Astrocyte (in vitro differentiated cells and primary cell): ENCODE measurements around the gene ATRN. TPM values are rescaled to one million over a fixed set of nuclear protein-coding genes. Genes with fewer than 3 reads are reported as not detected.

Experiments used
- DNase-seq: peaks from one replicate; pipeline ENCODE4 v3.0.0-alpha.2; 2010; ENCODE audit warnings: low read depth
- FAIRE-seq: peaks from 2 replicates; lab custom pipeline; 2011; peaks lifted over from hg19 to GRCh38; lab: Jason Lieb, UNC
- H2AFZ ChIP-seq: 2 replicates; pipeline ENCODE4 v1.6.0; 2012; ENCODE audit warnings: low read depth, low read length, inconsistent platforms
- H3K27ac ChIP-seq: 2 replicates; pipeline ENCODE4 v1.5.1; 2011; ENCODE audit warnings: low read depth, low read length, inconsistent platforms
- H3K27me3 ChIP-seq: 2 replicates; pipeline ENCODE4 v1.6.0; 2011; ENCODE audit warnings: low read length, inconsistent platforms; ENCODE audit not compliant: insufficient read depth
- H3K36me3 ChIP-seq: 2 replicates; pipeline ENCODE4 v1.5.1; 2011; ENCODE audit warnings: low read length, inconsistent platforms; ENCODE audit not compliant: insufficient read depth
- H3K4me1 ChIP-seq: 2 replicates; pipeline ENCODE4 v1.5.1; 2011; ENCODE audit warnings: low read length, inconsistent platforms; ENCODE audit not compliant: insufficient read depth
- H3K4me2 ChIP-seq: 2 replicates; pipeline ENCODE4 v1.6.0; 2012; ENCODE audit warnings: low read length, inconsistent platforms
- H3K4me3 ChIP-seq: 2 replicates; pipeline ENCODE4 v1.5.1; 2011; ENCODE audit warnings: low read depth, mild to moderate bottlenecking, low read length, inconsistent platforms; ENCODE audit not compliant: insufficient read depth
- H3K79me2 ChIP-seq: 2 replicates; pipeline ENCODE4 v1.6.0; 2012; ENCODE audit warnings: mild to moderate bottlenecking, low read length, inconsistent platforms; ENCODE audit not compliant: insufficient read depth
- H3K9ac ChIP-seq: 2 replicates; pipeline ENCODE4 v1.6.0; 2012; ENCODE audit warnings: mild to moderate bottlenecking, low read length, inconsistent platforms
- H3K9me3 ChIP-seq: 2 replicates; pipeline ENCODE4 v1.5.1; 2012; ENCODE audit warnings: low read depth, mild to moderate bottlenecking, low read length, inconsistent platforms; ENCODE audit not compliant: insufficient read depth
- H4K20me1 ChIP-seq: 2 replicates; pipeline ENCODE4 v1.6.0; 2012; ENCODE audit warnings: low read length, inconsistent platforms; ENCODE audit not compliant: insufficient read depth
- H3K27ac Mint-ChIP-seq: one replicate; pipeline ENCODE4 v1.8.0; 2021; ENCODE audit warnings: mild to moderate bottlenecking, mixed read lengths; ENCODE audit not compliant: unreplicated experiment
- H3K27me3 Mint-ChIP-seq: one replicate; pipeline ENCODE4 v1.8.0; 2021; ENCODE audit warnings: low read depth, mixed read lengths; ENCODE audit not compliant: unreplicated experiment
- H3K36me3 Mint-ChIP-seq: one replicate; pipeline ENCODE4 v1.8.0; 2021; ENCODE audit warnings: low read depth, mixed read lengths; ENCODE audit not compliant: unreplicated experiment
- H3K4me1 Mint-ChIP-seq: one replicate; pipeline ENCODE4 v1.8.0; 2021; ENCODE audit warnings: low read depth, mixed read lengths; ENCODE audit not compliant: unreplicated experiment
- H3K4me3 Mint-ChIP-seq: one replicate; pipeline ENCODE4 v1.8.0; 2021; ENCODE audit warnings: mild to moderate bottlenecking, moderate library complexity, mixed read lengths; ENCODE audit not compliant: unreplicated experiment
- H3K9me3 Mint-ChIP-seq: one replicate; pipeline ENCODE4 v1.8.0; 2021; ENCODE audit warnings: mild to moderate bottlenecking, mixed read lengths; ENCODE audit not compliant: unreplicated experiment
- EZH2 ChIP-seq: IDR thresholded peaks from 2 replicates; pipeline ENCODE4 v1.6.1; 2012; ENCODE audit warnings: mild to moderate bottlenecking, low read length, inconsistent platforms; ENCODE audit not compliant: insufficient read depth
- total RNA-seq: library from RNA; stranded (reverse); gene quantifications from 2 replicates; pipeline ENCODE4 v1.2.1, GENCODE V29; 2021
- TF ChIP-seq, protein P1 (sequence below): IDR thresholded peaks from 2 replicates; pipeline ENCODE4 v1.5.1; 2011; ENCODE audit warnings: low read depth, mild to moderate bottlenecking, inconsistent platforms, low read length, moderate library complexity; ENCODE audit not compliant: insufficient read depth

ATRN gene
- total RNA-seq, 1 donor from 2014 or later, result 33.8 TPM

DNA sequence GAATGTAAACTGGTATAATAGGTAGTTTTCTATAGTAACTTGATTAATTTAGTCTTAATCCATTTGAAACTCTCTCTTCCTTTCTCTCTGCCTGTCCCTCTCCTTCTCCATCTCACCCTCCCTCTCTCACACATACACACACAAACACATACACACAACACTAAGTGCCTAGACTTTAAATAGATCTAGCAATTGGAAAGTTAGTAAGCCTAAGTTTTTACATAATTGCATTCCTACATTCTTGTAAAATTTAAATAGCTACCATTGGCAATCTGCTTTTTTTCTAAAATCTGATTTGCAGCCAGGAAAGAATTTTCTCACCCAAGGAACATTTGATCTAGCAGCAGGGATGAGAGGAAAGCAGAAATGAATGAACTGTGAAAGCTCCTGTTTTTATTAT is 176.7 kb downstream of the ATRN start:
- H3K27ac ChIP-seq, result no peak overlapping the region
- H3K4me2 ChIP-seq, result no peak overlapping the region
- DNase-seq (no peak), FAIRE-seq (no peak)
- no peak overlapping the region for H3K4me3 ChIP-seq
- H2AFZ ChIP-seq, result no peak overlapping the region
- TF ChIP-seq, protein P1, sequence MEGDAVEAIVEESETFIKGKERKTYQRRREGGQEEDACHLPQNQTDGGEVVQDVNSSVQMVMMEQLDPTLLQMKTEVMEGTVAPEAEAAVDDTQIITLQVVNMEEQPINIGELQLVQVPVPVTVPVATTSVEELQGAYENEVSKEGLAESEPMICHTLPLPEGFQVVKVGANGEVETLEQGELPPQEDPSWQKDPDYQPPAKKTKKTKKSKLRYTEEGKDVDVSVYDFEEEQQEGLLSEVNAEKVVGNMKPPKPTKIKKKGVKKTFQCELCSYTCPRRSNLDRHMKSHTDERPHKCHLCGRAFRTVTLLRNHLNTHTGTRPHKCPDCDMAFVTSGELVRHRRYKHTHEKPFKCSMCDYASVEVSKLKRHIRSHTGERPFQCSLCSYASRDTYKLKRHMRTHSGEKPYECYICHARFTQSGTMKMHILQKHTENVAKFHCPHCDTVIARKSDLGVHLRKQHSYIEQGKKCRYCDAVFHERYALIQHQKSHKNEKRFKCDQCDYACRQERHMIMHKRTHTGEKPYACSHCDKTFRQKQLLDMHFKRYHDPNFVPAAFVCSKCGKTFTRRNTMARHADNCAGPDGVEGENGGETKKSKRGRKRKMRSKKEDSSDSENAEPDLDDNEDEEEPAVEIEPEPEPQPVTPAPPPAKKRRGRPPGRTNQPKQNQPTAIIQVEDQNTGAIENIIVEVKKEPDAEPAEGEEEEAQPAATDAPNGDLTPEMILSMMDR, result no peak
- no peak for TF ChIP-seq EZH2
- H3K9ac ChIP-seq, result no peak overlapping the region
- H3K79me2 ChIP-seq, result no peaks in the 10 kb centered on the region
- peaks cover 5% of the 10 kb centered on the region for H3K4me1 ChIP-seq
- H3K36me3 ChIP-seq, result no peaks in the 10 kb centered on the region
- peaks cover 14% of the 10 kb centered on the region for H3K4me1 Mint-ChIP-seq
- H3K36me3 Mint-ChIP-seq, result peaks cover 18% of the 10 kb centered on the region
- no peak overlapping the region for H3K4me3 Mint-ChIP-seq
- H3K9me3 Mint-ChIP-seq, result no peaks in the 10 kb centered on the region
- no peaks in the 10 kb centered on the region for H3K27me3 ChIP-seq
- H3K27me3 Mint-ChIP-seq, result no peaks in the 10 kb centered on the region
- no peaks in the 10 kb centered on the region for H4K20me1 ChIP-seq
- H3K9me3 ChIP-seq, result no peaks in the 10 kb centered on the region
- no peak overlapping the region for H3K27ac Mint-ChIP-seq

DNA sequence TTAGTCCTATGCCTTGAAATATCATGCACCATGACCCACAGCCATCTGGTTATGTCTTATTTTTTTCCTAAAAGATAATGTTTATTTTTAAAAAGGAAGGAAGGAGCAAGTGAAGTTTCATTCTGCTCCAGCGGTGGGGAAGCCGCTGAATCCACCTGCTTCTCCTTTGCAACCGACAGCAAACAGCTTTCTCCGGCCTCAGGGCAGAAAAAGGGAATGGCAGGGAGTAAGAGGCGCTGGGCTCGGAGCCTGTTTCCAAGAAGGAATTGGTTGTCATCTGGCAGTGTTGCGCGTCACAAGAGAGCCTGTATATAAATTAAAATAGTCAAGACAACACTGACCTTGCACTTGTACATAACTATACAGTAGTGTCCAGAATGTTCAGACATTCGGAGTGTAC is 178.1 kb downstream of the ATRN start:
- Histone ChIP-seq H3K9me3 (no peaks in the 10 kb centered on the region), H3K4me2 (no peak overlapping the region), H3K27me3 (no peaks in the 10 kb centered on the region), H4K20me1 (no peaks in the 10 kb centered on the region), H2AFZ (no peak overlapping the region), H3K4me1 (peaks cover 5% of the 10 kb centered on the region), H3K36me3 (no peaks in the 10 kb centered on the region), H3K4me3 (no peak overlapping the region), H3K79me2 (no peaks in the 10 kb centered on the region), H3K27ac (no peak overlapping the region), H3K9ac (no peak overlapping the region)
- DNase-seq (no peak), FAIRE-seq (no peak)
- no peak overlapping the region for H3K4me3 Mint-ChIP-seq
- H3K36me3 Mint-ChIP-seq, result peaks cover 12% of the 10 kb centered on the region
- TF ChIP-seq, protein P1, result no peak
- no peak for TF ChIP-seq EZH2
- no peaks in the 10 kb centered on the region for H3K27me3 Mint-ChIP-seq
- peaks cover 17% of the 10 kb centered on the region for H3K4me1 Mint-ChIP-seq
- H3K9me3 Mint-ChIP-seq, result no peaks in the 10 kb centered on the region
- H3K27ac Mint-ChIP-seq, result no peak overlapping the region

DNA sequence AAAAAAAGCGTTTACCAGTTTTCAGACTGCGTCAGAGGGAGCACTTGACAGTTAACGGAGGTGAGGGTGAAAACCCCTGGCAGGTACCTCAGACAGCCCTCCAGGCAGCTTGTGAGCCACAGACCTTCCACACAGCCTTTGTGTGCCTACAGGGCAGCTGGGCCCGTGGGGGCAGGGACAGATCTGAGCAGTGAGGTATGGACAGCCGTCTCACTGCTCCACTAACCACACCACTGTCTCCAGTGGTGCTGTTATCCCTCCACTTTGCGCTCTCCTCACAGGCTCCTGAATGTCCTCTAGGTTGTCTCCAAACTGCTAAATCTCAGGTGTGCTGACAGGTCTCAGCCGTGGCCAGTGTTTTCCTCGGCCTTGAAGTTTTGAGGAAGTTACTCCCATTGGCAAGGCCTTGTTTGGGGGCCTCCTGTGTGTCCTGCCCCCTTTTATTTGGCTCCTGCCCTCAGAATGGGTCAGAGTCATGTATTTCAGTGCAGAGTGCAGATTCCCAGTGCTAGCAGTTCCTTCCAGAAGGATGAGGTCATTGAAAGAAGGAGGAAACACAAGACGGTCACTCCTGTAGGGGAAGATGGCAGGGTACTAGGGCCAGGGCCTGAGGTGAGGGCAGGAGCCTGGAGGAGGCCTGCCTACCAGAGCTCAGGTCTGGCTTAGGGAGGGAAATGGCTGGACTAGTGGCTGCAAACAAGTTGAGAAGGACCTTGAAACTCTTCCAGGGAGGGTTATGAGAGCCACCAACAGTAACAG is 180.6 kb downstream of the ATRN start:
- no peaks in the 10 kb centered on the region for H3K27me3 Mint-ChIP-seq
- Histone ChIP-seq H2AFZ (no peak overlapping the region), H3K9ac (no peak overlapping the region), H3K27me3 (no peaks in the 10 kb centered on the region), H3K4me3 (no peak overlapping the region), H3K27ac (no peak overlapping the region), H3K36me3 (no peaks in the 10 kb centered on the region), H3K79me2 (no peaks in the 10 kb centered on the region), H3K9me3 (peaks cover 4% of the 10 kb centered on the region), H3K4me1 (no peaks in the 10 kb centered on the region), H4K20me1 (no peaks in the 10 kb centered on the region), H3K4me2 (no peak overlapping the region)
- H3K36me3 Mint-ChIP-seq, result peaks cover 8% of the 10 kb centered on the region
- DNase-seq, result no peak
- H3K4me3 Mint-ChIP-seq, result no peak overlapping the region
- no peak for TF ChIP-seq EZH2
- TF ChIP-seq, protein P1, result no peak
- peaks cover 15% of the 10 kb centered on the region for H3K4me1 Mint-ChIP-seq
- no peak for FAIRE-seq
- peaks cover 2% of the 10 kb centered on the region for H3K9me3 Mint-ChIP-seq
- peak overlapping the region; percentile 75 for H3K27ac Mint-ChIP-seq
